ENCODE data around the gene ST3GAL5.

The ST3GAL5 gene
- 27.5 to 178 (median 121) reads per million in 17 experiments for total RNA-seq

DNA sequence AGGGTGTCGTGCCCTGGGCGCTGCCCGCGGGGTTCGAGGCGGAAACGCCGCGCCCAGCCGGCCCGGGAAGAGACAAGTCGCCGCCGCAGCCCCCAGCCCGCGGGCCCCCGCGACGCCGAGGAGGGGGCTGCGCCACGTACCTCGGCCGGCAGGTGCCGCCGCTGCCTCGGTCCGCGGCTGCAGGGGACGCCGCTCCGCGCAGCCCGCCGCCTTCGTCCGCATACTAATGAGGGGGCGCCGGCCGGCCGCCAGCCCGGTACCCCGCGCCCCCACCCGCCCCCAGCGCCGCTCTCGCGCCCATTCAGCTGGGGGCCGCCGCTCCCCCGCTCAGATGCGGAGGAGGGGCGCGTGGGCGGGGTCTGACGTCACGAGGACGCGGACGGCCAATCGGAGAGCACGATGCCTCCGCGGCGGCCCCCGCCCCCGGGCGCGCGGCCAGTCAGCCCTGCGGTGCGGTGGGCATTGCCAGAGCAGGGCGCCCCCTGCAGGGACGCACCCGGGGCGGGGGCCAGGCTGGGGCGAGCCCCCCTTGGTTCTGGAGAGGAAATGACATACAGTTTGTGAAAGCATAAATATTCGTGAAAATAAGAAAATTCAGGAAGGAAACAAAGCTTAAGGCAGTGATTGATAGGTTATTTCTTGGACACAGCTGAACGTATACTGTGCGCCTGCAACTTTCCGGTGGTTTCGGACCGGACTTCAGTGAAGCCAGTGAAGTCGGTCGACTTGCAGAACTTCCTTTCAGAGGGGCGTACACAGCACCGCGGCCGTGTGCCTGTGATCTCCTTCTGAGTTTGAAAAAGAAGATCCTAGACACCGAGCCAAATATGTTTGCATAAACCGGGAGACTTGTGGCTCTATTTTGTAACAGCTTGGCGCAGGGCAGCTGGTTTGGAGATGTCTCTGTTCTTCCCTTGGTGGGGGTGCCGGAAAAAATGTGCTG lies at the start of gene ST3GAL5:
Gene ST3GAL5 (minus strand): TSS at position 307 of the 943 bp plus-strand sequence. CDS start 85 bp downstream, at position 222.
- peak; percentile 94 to 99 (median 97) for DNase-seq

- no peak for DNase-seq
These were observed 49.7 kb upstream of the ST3GAL5 start for GRCh38 chr2:85938456-85938855.

DNA sequence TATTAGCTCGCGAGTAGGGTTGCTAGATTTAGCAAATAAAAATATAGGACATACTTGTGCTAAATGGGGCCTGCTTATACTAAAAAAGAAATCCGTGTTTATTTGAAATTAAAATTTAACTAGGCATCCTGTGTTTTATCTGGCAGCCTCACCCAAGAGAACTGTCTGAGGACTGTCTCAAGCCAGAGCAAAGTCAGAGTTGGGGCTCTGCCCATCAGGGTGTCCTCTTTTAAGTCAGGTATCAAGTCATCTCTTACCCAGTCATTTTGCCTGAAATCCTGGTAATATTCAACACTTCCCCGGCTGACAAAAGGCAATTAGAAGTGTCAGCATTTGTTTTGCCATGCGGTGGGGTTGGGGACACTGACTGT lies 48.3 kb upstream of the ST3GAL5 start:
- DNase-seq, result no peak

GRCh38 chr2:85936421-85937068 lies 47.8 kb upstream of the ST3GAL5 start:
- no peak for DNase-seq

DNA sequence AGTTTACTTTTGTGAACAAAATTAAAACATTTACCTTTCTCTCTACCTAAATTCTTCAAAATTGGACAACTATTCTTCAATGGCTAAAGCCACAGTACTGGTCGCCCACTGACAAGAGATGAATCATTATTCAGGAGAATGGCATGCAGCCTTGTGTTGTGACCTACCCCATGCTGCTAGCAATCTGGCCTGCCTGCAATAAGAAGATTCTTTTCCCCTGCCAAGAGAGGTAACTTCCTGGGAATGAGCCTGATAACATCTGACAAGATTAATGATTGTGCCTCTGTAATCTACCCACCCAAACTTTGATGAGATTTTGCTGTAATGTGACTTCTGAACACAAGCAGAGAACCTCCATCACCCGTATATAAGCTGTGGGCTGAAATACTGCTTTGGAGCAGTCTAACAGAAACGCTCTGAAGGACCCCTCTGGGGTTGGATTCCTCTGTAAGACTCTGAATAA lies 47.0 kb upstream of the ST3GAL5 start:
- DNase-seq, result no peak

- DNase-seq, result no peak
These were observed 46.5 kb upstream of the ST3GAL5 start for GRCh38 chr2:85935170-85935745.

DNA sequence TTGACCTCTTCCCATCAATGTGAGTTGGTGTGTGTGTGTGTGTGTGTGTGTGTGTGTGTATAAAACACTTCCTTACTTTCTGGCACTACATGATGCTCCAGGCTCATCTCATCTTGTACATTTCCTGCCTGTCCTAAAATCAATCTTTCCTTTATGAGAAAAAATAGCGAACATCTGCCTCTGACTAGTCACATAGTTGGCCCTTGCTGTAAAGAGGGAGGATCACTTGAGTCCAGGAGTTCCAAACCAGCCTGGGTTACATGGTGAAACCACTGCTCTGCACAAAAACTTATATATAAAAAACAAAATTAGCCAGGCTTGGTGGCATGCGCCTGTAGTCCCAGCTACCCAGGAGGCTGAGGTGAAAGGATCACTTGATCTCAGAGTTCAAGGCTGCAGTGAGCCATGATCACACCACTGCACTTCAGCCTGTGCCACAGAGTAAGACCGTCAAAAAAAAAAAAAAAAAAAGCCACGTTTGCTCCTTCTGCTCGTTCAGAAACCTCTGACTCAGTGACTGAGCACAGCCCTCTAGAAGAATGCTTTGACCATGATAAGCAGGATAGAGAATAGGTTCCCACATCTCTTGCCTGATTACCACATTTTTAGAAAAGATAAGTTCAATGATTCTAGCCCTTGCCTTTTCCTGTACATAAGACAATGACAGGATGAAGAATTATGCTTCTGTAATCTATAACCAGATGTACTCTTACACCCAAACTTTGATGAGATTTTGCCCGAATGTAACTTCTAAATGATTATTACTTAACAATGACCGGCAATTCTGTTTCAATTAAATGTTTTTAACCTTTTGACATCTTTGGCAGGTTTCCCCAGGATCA lies 45.2 kb upstream of the ST3GAL5 start:
- DNase-seq, result peak; percentile 18 to 67 (median 43)

GRCh38 chr2:85931151-85931550 lies 42.4 kb upstream of the ST3GAL5 start:
- peak in 3 of 4 experiments; percentile 29 to 48 (median 41) for DNase-seq

- DNase-seq, result peak in 1 of 4 experiments; percentile 28
These were observed 41.6 kb upstream of the ST3GAL5 start for GRCh38 chr2:85930129-85931124.

- no peak for DNase-seq
These were observed 40.6 kb upstream of the ST3GAL5 start for GRCh38 chr2:85929096-85930050.

DNA sequence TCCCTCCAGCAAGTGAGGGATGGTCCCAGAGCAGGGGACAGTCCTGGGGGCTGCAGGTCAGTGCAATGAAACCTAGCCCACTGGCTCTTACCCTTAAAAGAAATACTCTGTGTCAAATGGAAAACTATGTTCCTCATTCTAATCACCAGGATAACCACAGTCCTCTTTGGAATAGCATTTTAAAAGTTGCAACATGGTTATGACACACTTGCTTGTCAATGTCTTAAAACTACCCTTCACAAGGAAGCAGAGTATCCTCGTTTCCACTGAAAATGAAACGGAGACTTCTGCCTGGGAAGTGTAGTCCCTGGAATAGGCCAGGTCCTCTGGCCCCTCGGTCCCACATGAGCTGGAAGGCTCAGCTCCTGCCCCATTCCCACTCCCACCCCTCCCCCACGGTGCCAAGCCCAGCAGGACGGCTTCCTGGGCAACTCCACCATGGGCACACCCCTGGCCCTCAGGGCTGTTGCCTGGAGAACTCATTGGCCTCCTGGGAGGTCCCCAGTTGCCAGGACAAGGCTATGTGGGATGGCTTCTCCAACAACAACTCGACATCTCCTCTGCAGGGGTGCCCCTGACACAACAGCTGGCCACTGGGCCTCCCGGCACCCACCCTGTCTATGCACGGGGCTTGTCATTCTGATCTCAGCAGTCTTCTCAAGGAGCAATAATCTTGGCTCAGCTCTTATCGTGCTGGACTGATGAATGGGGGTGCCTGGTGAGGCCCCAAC lies 38.3 kb upstream of the ST3GAL5 start:
- peak in 3 of 4 experiments; percentile 30 to 68 (median 64) for DNase-seq

GRCh38 chr2:85926526-85926925 lies 37.7 kb upstream of the ST3GAL5 start:
- no peak for DNase-seq

DNA sequence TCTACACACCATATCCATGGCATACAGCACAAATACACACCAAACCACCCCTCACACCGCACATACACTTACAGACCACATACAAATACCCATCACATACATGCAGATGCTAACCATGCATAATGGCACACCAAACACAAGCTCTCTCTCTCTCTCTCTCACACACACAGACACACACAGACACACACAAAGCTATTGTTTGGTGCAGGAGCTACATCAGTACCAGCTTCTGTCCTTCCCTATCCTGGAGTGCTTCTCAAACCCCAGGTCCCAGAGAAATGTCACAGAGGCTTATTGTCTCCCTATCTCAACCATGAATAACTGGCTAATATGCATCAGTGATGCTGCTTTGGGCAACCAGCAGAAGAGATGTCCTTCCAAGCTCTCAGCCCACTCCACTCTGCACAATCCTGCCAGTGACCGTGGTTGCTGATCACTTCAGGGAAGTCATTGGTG lies 36.5 kb upstream of the ST3GAL5 start:
- DNase-seq, result no peak

DNA sequence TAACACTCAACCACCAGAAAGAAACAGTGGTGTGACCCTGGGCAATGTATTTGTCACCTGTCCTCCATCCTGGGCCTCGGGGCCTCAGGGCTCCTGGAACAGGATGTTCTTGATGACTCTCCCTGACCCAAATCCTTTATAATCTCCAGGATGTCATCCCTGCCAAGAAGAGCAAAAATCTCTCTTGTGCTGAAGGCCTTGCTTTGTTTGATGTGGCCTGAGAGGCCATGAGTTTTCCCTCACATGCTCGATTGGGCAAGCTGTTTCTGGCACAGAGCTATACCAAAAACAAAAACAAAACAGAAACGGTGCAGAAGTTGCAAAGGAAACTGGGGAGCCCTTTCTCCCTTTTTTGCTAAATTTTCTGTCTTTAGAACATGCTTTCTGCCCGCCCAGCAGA lies 35.7 kb upstream of the ST3GAL5 start:
- DNase-seq, result peak in 3 of 4 experiments; percentile 49 to 54 (median 51)

DNA sequence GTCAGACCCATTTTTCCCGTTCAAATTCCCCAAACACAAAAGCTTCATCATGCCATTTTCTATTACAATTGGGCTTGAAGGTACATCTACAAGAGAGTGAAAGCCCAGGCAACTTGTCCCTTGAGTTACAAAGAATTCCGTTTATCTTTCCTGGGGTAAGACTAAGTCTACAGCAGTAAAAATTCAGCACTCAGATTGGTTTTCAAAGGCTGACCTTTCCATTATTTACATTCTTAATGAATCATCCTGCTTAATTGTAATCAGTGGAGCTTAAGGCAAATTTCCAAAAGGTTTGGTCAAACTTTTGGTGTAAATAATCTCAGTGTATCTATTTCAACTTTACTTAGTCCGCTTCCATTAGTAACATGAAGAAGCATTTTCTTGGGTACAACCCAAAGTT lies 33.4 kb upstream of the ST3GAL5 start:
- DNase-seq, result no peak

GRCh38 chr2:85921659-85922058 lies 32.9 kb upstream of the ST3GAL5 start:
- no peak for DNase-seq

DNA sequence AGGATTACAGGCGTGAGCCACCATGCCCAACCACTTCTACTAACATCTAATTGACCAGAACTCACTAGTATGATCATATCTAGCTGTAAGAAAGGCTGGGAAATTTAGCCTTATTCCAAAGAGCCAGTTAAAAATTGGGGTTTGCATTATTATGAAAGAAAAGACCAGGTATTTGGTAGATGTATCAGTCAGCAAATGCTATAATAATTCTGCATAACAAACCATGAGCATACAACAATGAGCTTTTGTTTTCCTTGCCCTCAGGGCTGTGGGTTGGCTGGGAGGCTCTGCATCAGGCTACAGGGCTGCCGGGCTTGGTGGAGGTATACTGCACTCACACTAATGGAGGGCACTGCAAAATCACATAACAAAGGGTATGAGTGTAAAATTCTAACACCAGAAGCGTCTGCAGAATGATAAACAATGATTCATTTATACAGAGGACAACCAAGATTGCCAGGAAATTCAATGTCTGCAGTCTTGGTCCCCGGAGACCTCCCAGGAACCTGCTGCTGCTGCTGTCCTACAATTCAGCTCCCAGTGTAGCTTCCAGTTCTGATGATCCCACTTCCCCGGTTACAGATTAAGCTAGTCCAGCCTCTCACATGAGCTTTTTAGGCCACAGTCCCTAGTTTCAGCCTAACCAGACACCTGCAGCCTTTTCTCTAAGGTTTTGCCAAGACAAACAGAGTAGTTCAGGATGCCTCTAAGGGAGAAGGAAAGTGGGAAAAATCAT lies 32.2 kb upstream of the ST3GAL5 start:
- no peak for DNase-seq
